COLO668 (cell line): Measurements from ENCODE around the gene YWHAH.

Source experiments
- DNase-seq: peaks from one replicate; lab custom pipeline; 2025; ENCODE audit not compliant: unreplicated experiment; lab: John Stamatoyannopoulos, UW

The YWHAH gene

GRCh38 chr22:31922534-31922933 lies 21.8 kb upstream of the YWHAH start:
- DNase-seq: no peak

- DNase-seq: no peak
These were observed 21.2 kb upstream of the YWHAH start for GRCh38 chr22:31923136-31923535.

- no peak for DNase-seq
These were observed 20.6 kb upstream of the YWHAH start for GRCh38 chr22:31923747-31924146.

GRCh38 chr22:31925056-31925455 lies 19.3 kb upstream of the YWHAH start:
- no peak for DNase-seq

- no peak for DNase-seq
These were observed 18.3 kb upstream of the YWHAH start for GRCh38 chr22:31926024-31926423.

GRCh38 chr22:31926969-31927368 lies 17.4 kb upstream of the YWHAH start:
- no peak for DNase-seq

GRCh38 chr22:31927562-31927961 lies 16.8 kb upstream of the YWHAH start:
- DNase-seq: no peak

GRCh38 chr22:31929167-31929930 lies 15.0 kb upstream of the YWHAH start:
- DNase-seq: no peak

GRCh38 chr22:31932863-31933262 lies 11.5 kb upstream of the YWHAH start:
- no peak for DNase-seq

- no peak for DNase-seq
These were observed 10.9 kb upstream of the YWHAH start for GRCh38 chr22:31933406-31933805.

- no peak for DNase-seq
These were observed 10.4 kb upstream of the YWHAH start for GRCh38 chr22:31933816-31934482.

- no peak for DNase-seq
These were observed 8.2 kb upstream of the YWHAH start for GRCh38 chr22:31935961-31936635.

GRCh38 chr22:31937341-31937740 lies 7.0 kb upstream of the YWHAH start:
- DNase-seq: no peak

- DNase-seq: no peak
These were observed 6.0 kb upstream of the YWHAH start for GRCh38 chr22:31938296-31938695.

- DNase-seq: no peak
These were observed 3.8 kb upstream of the YWHAH start for GRCh38 chr22:31940506-31940905.

GRCh38 chr22:31942091-31942490 lies 2.2 kb upstream of the YWHAH start:
- DNase-seq: no peak

- no peak for DNase-seq
These were observed 943 bp upstream of the YWHAH start for GRCh38 chr22:31943206-31943977.

GRCh38 chr22:31944700-31945442 lies 536 bp downstream of the YWHAH start:
- peak; percentile 76 for DNase-seq

- no peak for DNase-seq
These were observed 1.1 kb downstream of the YWHAH start for GRCh38 chr22:31945443-31945855.

- DNase-seq: no peak
These were observed 1.8 kb downstream of the YWHAH start for GRCh38 chr22:31945971-31946680.
